Measurements from ENCODE around the gene USP17L27. TPM values are rescaled to one million over a fixed set of nuclear protein-coding genes. Genes with fewer than 3 reads are reported as not detected.
A peak's percentile ranks its signal among the peaks of the same experiment; 100 is the strongest.
"Not testable (repeated sequence)": the region's sequence is repeated elsewhere in the genome, so short reads cannot be mapped to it uniquely, and the experiment has no call there.

The USP17L27 gene
- not detected for total RNA-seq

GRCh38 chr4:9343848-9344247, at the start of gene USP17L27:
USP17L27 (plus strand) TSS chr4:9344148; CDS start chr4:9344148, 0 bp downstream.
- FAIRE-seq; DNase-seq (ENCODE audit: low spot score in 2 of 2): not testable (repeated sequence)

GRCh38 chr4:9324191-9324590, 19.8 kb upstream of the USP17L27 start:
- FAIRE-seq; DNase-seq (ENCODE audit: low spot score in 2 of 2): not testable (repeated sequence)

GRCh38 chr4:9324865-9325264, 19.1 kb upstream of the USP17L27 start, which contains the start of gene USP17L24:
USP17L24 (plus strand) TSS chr4:9325165; CDS start chr4:9325165, 0 bp downstream.
- not testable (repeated sequence) for FAIRE-seq; DNase-seq (ENCODE audit: low spot score in 2 of 2)

- FAIRE-seq; DNase-seq (ENCODE audit: low spot score in 2 of 2): not testable (repeated sequence)
These were observed 14.3 kb upstream of the USP17L27 start, which contains the start of gene USP17L25 for GRCh38 chr4:9329611-9330010. USP17L25 (plus strand) TSS chr4:9329911; CDS start chr4:9329911, 0 bp downstream.

- DNase-seq (ENCODE audit: low spot score in 2 of 2); FAIRE-seq: not testable (repeated sequence)
These were observed 9.6 kb upstream of the USP17L27 start, which contains the start of gene USP17L26 for GRCh38 chr4:9334358-9334757. USP17L26 (plus strand) TSS chr4:9334658; CDS start chr4:9334658, 0 bp downstream.

GRCh38 chr4:9339103-9339502, 4.8 kb upstream of the USP17L27 start, which contains the start of gene USP17L5:
USP17L5 (plus strand) TSS chr4:9339403; CDS start chr4:9339403, 0 bp downstream.
- not testable (repeated sequence) for FAIRE-seq; DNase-seq (ENCODE audit: low spot score in 2 of 2)

GRCh38 chr4:9348593-9348992, 4.6 kb downstream of the USP17L27 start, which contains the start of gene USP17L28:
USP17L28 (plus strand) TSS chr4:9348893; CDS start chr4:9348893, 0 bp downstream.
- not testable (repeated sequence) for DNase-seq (ENCODE audit: low spot score in 2 of 2); FAIRE-seq

GRCh38 chr4:9350866-9351265, 6.9 kb downstream of the USP17L27 start:
- DNase-seq (ENCODE audit: low spot score in 2 of 2); FAIRE-seq: not testable (repeated sequence)

- not testable (repeated sequence) for FAIRE-seq; DNase-seq (ENCODE audit: low spot score in 2 of 2)
These were observed 9.4 kb downstream of the USP17L27 start, which contains the start of gene USP17L29 for GRCh38 chr4:9353338-9353737. USP17L29 (plus strand) TSS chr4:9353638; CDS start chr4:9353638, 0 bp downstream.

GRCh38 chr4:9362829-9363228, 18.9 kb downstream of the USP17L27 start, which contains the start of gene USP17L30:
USP17L30 (plus strand) TSS chr4:9363129; CDS start chr4:9363129, 0 bp downstream.
- DNase-seq (ENCODE audit: low spot score in 2 of 2); FAIRE-seq: not testable (repeated sequence)

GRCh38 chr4:9379881-9380280, 35.9 kb downstream of the USP17L27 start:
- not testable (repeated sequence) for DNase-seq (ENCODE audit: low spot score in 2 of 2); FAIRE-seq

GRCh38 chr4:9381012-9381534, 37.1 kb downstream of the USP17L27 start:
- FAIRE-seq, result not testable (repeated sequence)
- peak in 1 of 2 donors; percentile 1 for DNase-seq (ENCODE audit: low spot score in 2 of 2)

GRCh38 chr4:9384126-9384525, 40.2 kb downstream of the USP17L27 start:
- DNase-seq (ENCODE audit: low spot score in 2 of 2) (no peak), FAIRE-seq (no peak)

GRCh38 chr4:9389001-9389400, 45.1 kb downstream of the USP17L27 start:
- not testable (repeated sequence) for DNase-seq (ENCODE audit: low spot score in 2 of 2); FAIRE-seq

Other genes starting within 250 kb of the USP17L27 start
- gene FAM90A26, start 173.7 kb upstream of the USP17L27 start, total RNA-seq, result not detected
- not detected for gene USP17L10, start 133.5 kb upstream of the USP17L27 start, total RNA-seq
- gene USP17L11, start 128.7 kb upstream of the USP17L27 start, total RNA-seq, result not detected
- gene USP17L12, start 124.0 kb upstream of the USP17L27 start, total RNA-seq, result not detected
- gene USP17L13, start 119.3 kb upstream of the USP17L27 start, total RNA-seq, result not detected
- not detected for gene USP17L15, start 109.8 kb upstream of the USP17L27 start, total RNA-seq
- not detected for gene USP17L17, start 100.3 kb upstream of the USP17L27 start, total RNA-seq
- not detected for gene USP17L18, start 95.5 kb upstream of the USP17L27 start, total RNA-seq
- not detected for gene USP17L19, start 90.8 kb upstream of the USP17L27 start, total RNA-seq
- not detected for gene USP17L20, start 86.0 kb upstream of the USP17L27 start, total RNA-seq
- not detected for gene USP17L21, start 81.3 kb upstream of the USP17L27 start, total RNA-seq
- not detected for gene USP17L22, start 76.5 kb upstream of the USP17L27 start, total RNA-seq
- not detected for gene USP17L24, start 19.0 kb upstream of the USP17L27 start, total RNA-seq
- not detected for gene USP17L25, start 14.2 kb upstream of the USP17L27 start, total RNA-seq
- gene USP17L26, start 9.5 kb upstream of the USP17L27 start, total RNA-seq, result not detected
- gene USP17L5, start 4.7 kb upstream of the USP17L27 start, total RNA-seq, result not detected
- not detected for gene USP17L28, start 4.7 kb downstream of the USP17L27 start, total RNA-seq
- gene USP17L29, start 9.5 kb downstream of the USP17L27 start, total RNA-seq, result not detected
- gene USP17L30, start 19.0 kb downstream of the USP17L27 start, total RNA-seq, result not detected
- gene DEFB131A, start 100.3 kb downstream of the USP17L27 start, total RNA-seq, result not detected